PC-9 (cell line): ENCODE data around the gene MAJIN.

Experiments used
- EZH2 ChIP-seq: fragments of 200-600 bp; sonication (generic); IDR thresholded peaks from 2 replicates; pipeline ENCODE4 v1.8.0; 2017; ENCODE audit warnings: antibody characterized with exemption, low read depth
- TF ChIP-seq, protein P1 (sequence below): fragments of 200-600 bp; sonication (generic); conservative IDR thresholded peaks from 2 replicates; pipeline ENCODE4 v1.6.1; 2017; ENCODE audit warnings: mixed run types, antibody characterized with exemption, mild to moderate bottlenecking, moderate library complexity

DNA sequence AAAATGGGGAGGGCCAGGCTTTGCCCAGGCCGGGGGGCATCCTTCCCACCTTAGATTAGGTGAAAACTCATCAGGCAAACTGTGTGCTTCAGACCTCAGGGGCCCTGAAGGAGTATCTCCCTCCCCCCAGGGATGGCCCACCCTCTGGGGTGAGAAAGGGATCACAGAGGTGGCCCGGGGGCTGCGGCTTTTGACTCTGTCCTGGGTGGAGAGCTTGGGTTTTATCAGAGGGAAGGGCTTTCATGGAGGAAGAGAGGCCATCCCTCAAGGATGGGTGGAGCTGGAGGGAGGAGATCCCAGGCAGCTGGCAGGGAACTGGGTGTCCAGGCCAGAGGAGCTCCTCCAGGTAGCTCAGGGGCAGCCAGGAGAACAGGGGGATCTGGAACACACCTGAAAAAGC, 50.5 kb downstream of the MAJIN start:
- TF ChIP-seq, protein P1, sequence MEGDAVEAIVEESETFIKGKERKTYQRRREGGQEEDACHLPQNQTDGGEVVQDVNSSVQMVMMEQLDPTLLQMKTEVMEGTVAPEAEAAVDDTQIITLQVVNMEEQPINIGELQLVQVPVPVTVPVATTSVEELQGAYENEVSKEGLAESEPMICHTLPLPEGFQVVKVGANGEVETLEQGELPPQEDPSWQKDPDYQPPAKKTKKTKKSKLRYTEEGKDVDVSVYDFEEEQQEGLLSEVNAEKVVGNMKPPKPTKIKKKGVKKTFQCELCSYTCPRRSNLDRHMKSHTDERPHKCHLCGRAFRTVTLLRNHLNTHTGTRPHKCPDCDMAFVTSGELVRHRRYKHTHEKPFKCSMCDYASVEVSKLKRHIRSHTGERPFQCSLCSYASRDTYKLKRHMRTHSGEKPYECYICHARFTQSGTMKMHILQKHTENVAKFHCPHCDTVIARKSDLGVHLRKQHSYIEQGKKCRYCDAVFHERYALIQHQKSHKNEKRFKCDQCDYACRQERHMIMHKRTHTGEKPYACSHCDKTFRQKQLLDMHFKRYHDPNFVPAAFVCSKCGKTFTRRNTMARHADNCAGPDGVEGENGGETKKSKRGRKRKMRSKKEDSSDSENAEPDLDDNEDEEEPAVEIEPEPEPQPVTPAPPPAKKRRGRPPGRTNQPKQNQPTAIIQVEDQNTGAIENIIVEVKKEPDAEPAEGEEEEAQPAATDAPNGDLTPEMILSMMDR: no peak
- TF ChIP-seq EZH2: no peak
